HUES48 (cell line): ENCODE results near the gene PKD1L1.

Source experiments
- H3K27ac ChIP-seq: one replicate; pipeline ENCODE4 v1.7.0; 2013; ENCODE audit warnings: low read depth, low read length, inconsistent platforms
- H3K27me3 ChIP-seq: 2 replicates; pipeline ENCODE4 v1.6.1; 2013; ENCODE audit warnings: mild to moderate bottlenecking, low read length; ENCODE audit not compliant: control insufficient read depth, insufficient read depth
- H3K36me3 ChIP-seq: 2 replicates; pipeline ENCODE4 v1.6.1; 2013; ENCODE audit warnings: low read length; ENCODE audit not compliant: control insufficient read depth, insufficient read depth
- H3K4me1 ChIP-seq: 2 replicates; pipeline ENCODE4 v1.6.1; 2013; ENCODE audit warnings: mild to moderate bottlenecking, low read length; ENCODE audit not compliant: control insufficient read depth, insufficient read depth
- H3K4me3 ChIP-seq: 2 replicates; pipeline ENCODE4 v1.5.1; 2013; ENCODE audit warnings: mild to moderate bottlenecking, low read depth, low read length
- H3K9ac ChIP-seq: 2 replicates; pipeline ENCODE4 v1.6.1; 2013; ENCODE audit warnings: mild to moderate bottlenecking, low read depth, low read length, moderate library complexity
- H3K9me3 ChIP-seq: 2 replicates; pipeline ENCODE4 v1.6.1; 2013; ENCODE audit warnings: low read length; ENCODE audit not compliant: control insufficient read depth, insufficient read depth

PKD1L1 gene

DNA sequence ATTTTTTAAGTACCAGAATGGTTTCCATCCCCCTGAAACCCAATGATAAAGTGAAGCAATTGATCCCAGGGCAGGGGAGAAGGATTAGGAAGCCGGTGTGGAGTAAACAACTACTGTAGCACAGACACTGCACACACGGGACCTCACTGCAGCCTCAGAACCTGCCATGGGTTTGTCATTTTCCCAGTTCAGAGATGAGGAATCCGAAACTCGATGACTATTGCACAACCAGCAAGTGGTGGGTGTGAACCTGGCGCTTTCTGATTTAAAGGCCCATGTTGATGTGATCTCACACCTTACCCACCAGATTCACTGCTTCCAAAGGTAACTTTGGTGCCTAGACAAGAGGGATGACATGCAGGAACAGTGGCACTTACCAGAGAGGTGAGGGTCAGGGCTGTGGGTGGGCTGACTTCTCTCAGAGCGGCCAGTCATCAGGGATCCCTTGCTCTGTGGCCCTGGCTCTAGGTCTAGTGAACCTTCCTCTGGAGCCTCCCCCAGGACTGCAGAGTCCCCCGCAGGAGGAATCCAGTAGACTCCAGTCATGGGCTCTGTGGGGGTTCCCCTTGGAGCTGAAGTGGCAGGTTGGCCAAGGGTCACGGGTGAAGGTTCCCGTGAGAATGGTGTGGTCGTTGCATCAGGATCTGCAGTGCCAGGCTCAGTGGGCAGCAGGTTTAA, 62.8 kb downstream of the PKD1L1 start:
- Histone ChIP-seq H3K27ac (no peak overlapping the region), H3K27me3 (no peaks in the 10 kb centered on the region), H3K4me3 (no peak overlapping the region), H3K9me3 (no peaks in the 10 kb centered on the region), H3K36me3 (no peaks in the 10 kb centered on the region), H3K4me1 (no peaks in the 10 kb centered on the region), H3K9ac (no peak overlapping the region)

DNA sequence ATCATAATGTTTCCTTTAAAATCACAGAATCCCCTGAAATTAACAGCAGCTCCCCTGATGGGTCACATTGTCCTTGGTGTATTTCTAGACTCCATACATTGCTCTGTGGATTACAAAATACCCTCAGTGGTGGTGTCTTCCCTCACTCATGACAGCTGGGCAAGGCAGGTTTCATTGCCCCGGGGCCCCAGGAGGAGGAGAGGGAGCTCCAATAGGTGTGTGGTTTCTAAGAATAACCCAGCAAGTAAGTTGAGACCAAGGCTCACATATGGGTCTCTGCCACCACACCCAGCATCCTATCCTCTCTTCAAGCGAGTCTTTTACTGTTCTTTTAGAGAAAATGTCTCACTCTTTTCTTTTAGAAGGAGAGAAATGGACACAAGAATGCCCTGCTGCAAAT, 63.6 kb downstream of the PKD1L1 start:
- Histone ChIP-seq H3K9me3 (no peaks in the 10 kb centered on the region), H3K27ac (no peak overlapping the region), H3K9ac (no peak overlapping the region), H3K36me3 (no peaks in the 10 kb centered on the region), H3K27me3 (no peaks in the 10 kb centered on the region), H3K4me1 (no peaks in the 10 kb centered on the region), H3K4me3 (no peak overlapping the region)

DNA sequence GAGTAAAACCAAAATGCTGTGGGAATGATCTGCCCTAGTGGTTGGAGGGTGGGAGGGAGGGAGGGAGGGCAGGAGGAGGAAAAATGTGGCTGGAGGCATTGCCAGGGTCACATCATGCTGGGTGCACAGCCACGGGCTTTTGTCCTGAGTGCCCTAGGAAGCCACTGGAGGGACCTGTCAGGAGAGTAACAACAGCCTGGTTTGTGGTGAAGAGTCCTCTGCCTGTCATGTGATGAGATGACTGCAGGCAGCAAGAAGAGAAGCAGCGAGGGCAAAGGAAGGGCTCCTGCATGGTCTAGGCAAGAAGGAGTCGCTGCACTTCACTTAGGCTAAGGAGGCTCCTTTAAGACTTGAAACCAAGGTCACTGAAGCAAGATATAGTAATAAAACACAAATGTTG, 65.6 kb downstream of the PKD1L1 start:
- no peaks in the 10 kb centered on the region for H3K4me1 ChIP-seq
- no peak overlapping the region for H3K27ac ChIP-seq
- no peaks in the 10 kb centered on the region for H3K36me3 ChIP-seq
- no peaks in the 10 kb centered on the region for H3K9me3 ChIP-seq
- H3K9ac ChIP-seq: no peak overlapping the region
- no peak overlapping the region for H3K4me3 ChIP-seq
- H3K27me3 ChIP-seq: no peaks in the 10 kb centered on the region

DNA sequence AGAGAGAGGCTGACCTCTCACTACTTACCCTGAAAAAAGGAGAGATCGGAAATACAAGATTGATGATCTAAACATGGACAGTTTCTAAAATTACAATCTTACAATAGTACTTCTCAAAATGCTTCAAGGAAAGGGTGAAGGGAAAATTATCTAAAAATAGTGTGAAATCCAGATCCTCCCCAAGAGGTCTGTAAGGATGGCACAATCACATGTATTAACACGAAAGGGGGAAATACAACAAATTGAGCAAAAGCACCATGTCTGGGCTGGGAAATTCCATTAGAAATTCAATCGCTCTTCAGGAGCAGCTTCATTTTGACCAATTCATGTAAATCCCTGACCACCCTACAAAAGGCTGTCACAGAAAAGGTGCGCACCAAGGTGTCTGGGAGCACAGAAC, 67.0 kb downstream of the PKD1L1 start:
- no peak overlapping the region for H3K27ac ChIP-seq
- H3K36me3 ChIP-seq: no peaks in the 10 kb centered on the region
- no peak overlapping the region for H3K9ac ChIP-seq
- no peaks in the 10 kb centered on the region for H3K4me1 ChIP-seq
- no peak overlapping the region for H3K4me3 ChIP-seq
- H3K27me3 ChIP-seq: no peaks in the 10 kb centered on the region
- no peaks in the 10 kb centered on the region for H3K9me3 ChIP-seq

DNA sequence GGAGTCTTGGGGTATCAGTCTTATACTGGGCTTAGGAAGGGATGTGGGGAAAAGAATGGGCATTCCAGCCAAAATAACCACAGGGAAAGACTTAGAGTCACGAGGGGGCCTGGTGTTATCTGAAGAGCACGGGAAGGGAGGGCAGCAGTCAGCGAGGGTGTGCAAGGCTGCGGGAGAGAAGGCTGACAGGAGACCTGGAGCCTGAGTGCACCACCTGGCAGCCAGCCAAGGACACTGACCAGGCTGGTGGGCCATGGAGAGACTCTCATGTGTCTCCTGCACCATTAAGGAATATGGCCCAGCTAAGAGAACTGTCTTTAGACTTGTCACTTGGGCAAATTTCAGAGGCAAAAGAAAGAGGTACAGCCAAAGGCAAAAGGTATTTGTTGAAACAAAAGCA, 69.6 kb downstream of the PKD1L1 start:
- H3K27ac ChIP-seq: no peak overlapping the region
- H3K4me3 ChIP-seq: no peak overlapping the region
- H3K36me3 ChIP-seq: no peaks in the 10 kb centered on the region
- H3K9me3 ChIP-seq: no peaks in the 10 kb centered on the region
- H3K27me3 ChIP-seq: no peaks in the 10 kb centered on the region
- no peaks in the 10 kb centered on the region for H3K4me1 ChIP-seq
- no peak overlapping the region for H3K9ac ChIP-seq

DNA sequence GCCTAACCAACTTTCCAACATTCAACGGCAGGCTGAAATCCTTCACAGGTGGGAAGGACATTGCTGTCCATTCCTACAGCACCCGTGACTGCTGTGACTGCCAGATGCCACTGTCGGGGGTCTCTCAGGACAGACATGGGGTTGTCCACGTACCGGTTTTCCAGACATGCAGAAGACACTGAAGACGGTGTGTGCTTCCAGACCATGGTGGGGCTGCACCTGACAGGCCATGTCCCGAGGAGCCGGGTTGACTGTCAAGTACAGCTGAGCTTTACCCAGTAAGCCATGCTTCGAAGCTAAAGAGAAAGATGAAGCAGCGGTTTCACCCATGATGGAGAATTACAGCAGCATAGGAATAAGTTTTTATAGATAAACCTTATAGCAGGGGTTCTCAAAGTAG, 70.9 kb downstream of the PKD1L1 start:
- Histone ChIP-seq H3K27me3 (no peaks in the 10 kb centered on the region), H3K27ac (no peak overlapping the region), H3K36me3 (no peaks in the 10 kb centered on the region), H3K4me1 (no peaks in the 10 kb centered on the region), H3K9ac (no peak overlapping the region), H3K9me3 (no peaks in the 10 kb centered on the region), H3K4me3 (no peak overlapping the region)

DNA sequence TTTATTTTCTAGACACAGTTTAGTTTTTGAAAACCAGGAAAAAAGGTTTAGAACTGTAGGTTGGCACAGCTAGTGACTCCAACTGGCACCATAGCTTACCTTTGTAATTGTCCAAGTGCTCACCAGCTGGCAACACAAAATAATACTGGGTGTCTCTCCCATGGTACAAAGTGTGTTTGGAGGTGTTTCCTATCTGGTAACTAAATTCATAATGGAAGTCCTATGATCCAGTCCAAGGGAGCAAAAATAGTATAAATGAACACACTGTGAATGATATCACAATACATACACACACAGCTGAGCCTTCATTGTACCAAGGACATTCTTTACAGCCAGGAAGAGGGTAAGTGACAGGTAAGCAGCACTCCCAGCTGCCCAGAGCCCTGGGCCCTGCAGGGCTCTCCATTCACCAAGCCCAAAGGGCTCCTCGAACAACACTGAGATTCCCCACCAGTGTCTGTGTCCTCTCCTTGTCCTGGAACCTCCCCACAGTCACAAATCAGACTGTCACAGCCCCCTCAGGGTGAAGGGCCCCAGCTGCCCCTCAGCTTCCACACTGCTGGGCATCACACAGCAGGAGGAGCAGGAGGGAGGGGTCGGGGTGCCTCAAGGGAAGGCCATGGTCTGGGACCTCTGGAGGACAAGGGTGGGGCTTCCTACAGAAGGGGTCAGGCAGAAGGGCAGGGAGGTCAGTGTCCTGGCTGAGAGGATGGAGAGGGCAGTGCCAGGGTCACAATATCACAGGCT, 72.1 kb downstream of the PKD1L1 start:
- Histone ChIP-seq H3K27me3 (no peaks in the 10 kb centered on the region), H3K4me3 (no peak overlapping the region), H3K9ac (no peak overlapping the region), H3K36me3 (no peaks in the 10 kb centered on the region), H3K27ac (no peak overlapping the region), H3K9me3 (no peaks in the 10 kb centered on the region), H3K4me1 (no peaks in the 10 kb centered on the region)

DNA sequence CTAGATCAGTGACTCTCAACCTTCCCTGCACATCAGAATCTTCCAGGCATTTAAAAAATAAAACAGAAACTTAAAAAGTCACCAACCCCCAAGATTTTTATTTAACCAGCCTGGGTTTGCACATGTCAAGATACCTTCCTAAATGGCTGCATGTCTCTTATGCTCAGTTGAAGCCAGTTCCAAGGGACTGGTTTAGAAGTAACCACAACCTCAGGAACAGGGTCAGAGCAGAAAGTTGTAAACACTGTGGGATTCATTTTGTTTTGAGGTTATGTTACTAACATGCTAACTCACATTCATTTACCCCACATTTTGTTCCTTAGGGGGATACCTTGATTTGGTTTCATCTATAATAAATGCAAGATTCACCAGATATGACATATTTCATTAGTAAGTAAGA, 72.9 kb downstream of the PKD1L1 start:
- H3K4me1 ChIP-seq: no peaks in the 10 kb centered on the region
- no peaks in the 10 kb centered on the region for H3K36me3 ChIP-seq

DNA sequence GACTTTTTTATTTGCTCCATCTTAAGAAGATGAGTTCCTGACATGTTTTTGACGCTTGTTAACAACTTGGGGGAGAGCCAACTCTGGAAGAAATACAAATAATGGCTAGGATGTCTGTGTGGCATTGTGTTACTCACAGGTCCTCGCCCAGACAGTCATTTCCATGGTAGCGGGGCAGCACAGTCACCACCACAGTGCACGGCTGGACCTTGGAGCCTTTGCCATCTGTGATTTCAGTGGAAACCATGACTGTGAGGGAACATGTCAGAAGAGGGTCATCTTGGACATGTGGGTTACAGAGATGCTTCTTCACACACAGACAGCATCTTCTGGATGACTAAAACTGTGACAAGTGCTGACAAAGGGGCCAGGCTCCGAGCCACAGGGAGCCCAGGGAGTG, 74.5 kb downstream of the PKD1L1 start:
- Histone ChIP-seq H3K27ac (no peak overlapping the region), H3K9me3 (no peaks in the 10 kb centered on the region), H3K4me3 (no peak overlapping the region), H3K36me3 (no peaks in the 10 kb centered on the region), H3K9ac (no peak overlapping the region), H3K27me3 (no peaks in the 10 kb centered on the region), H3K4me1 (no peaks in the 10 kb centered on the region)

More for the DNA sequence above, 72.9 kb downstream of the PKD1L1 start:
- Histone ChIP-seq H3K9me3 (no peaks in the 10 kb centered on the region), H3K9ac (no peak overlapping the region), H3K27me3 (no peaks in the 10 kb centered on the region), H3K27ac (no peak overlapping the region), H3K4me3 (no peak overlapping the region)

DNA sequence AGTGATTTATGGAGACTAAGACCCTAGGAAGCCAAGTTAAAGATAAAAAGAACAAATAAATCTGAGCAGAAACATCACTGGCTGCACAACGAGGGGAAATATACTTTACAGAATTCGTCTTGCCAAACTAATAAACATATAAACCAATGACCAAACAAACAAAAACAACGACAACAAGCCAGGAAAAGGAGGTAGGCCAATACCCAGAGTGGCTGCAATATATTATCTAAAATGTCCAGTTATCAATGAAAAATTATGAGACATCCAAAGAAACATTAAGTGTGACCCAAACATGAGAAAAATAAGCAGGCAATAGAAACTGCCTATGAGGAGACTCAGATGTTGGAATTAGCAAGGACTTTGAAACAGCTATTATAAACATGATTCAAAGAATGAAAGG, 81.0 kb downstream of the PKD1L1 start:
- Histone ChIP-seq H3K4me1 (no peaks in the 10 kb centered on the region), H3K27ac (no peak overlapping the region), H3K9ac (no peak overlapping the region), H3K36me3 (no peaks in the 10 kb centered on the region), H3K9me3 (no peaks in the 10 kb centered on the region), H3K4me3 (no peak overlapping the region), H3K27me3 (no peaks in the 10 kb centered on the region)

DNA sequence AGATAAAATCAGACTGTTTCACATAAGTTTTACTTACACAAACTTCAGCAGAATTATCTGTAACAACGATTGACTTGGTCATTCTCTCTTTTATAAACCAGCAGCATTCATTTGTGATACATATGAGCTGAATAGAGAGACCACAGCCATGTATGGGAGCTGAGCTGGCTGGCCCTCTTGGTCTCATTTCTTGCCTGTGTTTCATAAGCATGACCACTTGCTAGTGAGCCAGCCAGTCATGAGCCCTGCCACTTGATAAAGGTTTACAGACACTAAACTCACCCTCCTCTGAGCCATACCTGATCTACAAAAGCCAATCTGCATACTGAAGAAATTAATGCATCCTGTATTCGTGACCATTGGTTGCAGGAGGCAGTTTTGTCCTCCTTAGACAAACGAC, 82.1 kb downstream of the PKD1L1 start:
- Histone ChIP-seq H3K9me3 (no peaks in the 10 kb centered on the region), H3K4me1 (no peaks in the 10 kb centered on the region), H3K4me3 (no peak overlapping the region), H3K9ac (no peak overlapping the region), H3K27ac (no peak overlapping the region), H3K27me3 (no peaks in the 10 kb centered on the region), H3K36me3 (no peaks in the 10 kb centered on the region)
